SIG-M5 treated with dmso at 0.1 percent for 504 hours (cell line): ENCODE measurements around the gene CPT1B.

ENCODE experiments used
- DNase-seq: peaks from one replicate; lab custom pipeline; 2025; ENCODE audit not compliant: unreplicated experiment; lab: John Stamatoyannopoulos, UW

CPT1B gene

GRCh38 chr22:50547263-50547985, 30.8 kb downstream of the CPT1B start:
- DNase-seq = no peak

GRCh38 chr22:50546326-50547262, 31.6 kb downstream of the CPT1B start:
- DNase-seq = no peak

GRCh38 chr22:50545522-50546325, 32.5 kb downstream of the CPT1B start, which contains the start of gene KLHDC7B:
KLHDC7B (plus strand) TSS chr22:50545899; CDS start chr22:50546244, 345 bp downstream.
- peak; percentile 22 for DNase-seq

- no peak for DNase-seq
These were observed 33.4 kb downstream of the CPT1B start for GRCh38 chr22:50544746-50545253.

GRCh38 chr22:50544078-50544745, 34.0 kb downstream of the CPT1B start:
- no peak for DNase-seq

GRCh38 chr22:50542416-50542927, 35.8 kb downstream of the CPT1B start:
- peak; percentile 91 for DNase-seq

GRCh38 chr22:50541667-50542026, 36.6 kb downstream of the CPT1B start:
- peak; percentile 69 for DNase-seq

- no peak for DNase-seq
These were observed 37.8 kb downstream of the CPT1B start for GRCh38 chr22:50540381-50540780.

- DNase-seq = no peak
These were observed 40.5 kb downstream of the CPT1B start for GRCh38 chr22:50537765-50538164.

- DNase-seq = no peak
These were observed 42.0 kb downstream of the CPT1B start for GRCh38 chr22:50536226-50536625.

- no peak for DNase-seq
These were observed 43.1 kb downstream of the CPT1B start for GRCh38 chr22:50535113-50535512.

- peak; percentile 76 for DNase-seq
These were observed 44.1 kb downstream of the CPT1B start for GRCh38 chr22:50533856-50534711.

- no peak for DNase-seq
These were observed 45.1 kb downstream of the CPT1B start for GRCh38 chr22:50532824-50533796.

- DNase-seq = no peak
These were observed 46.1 kb downstream of the CPT1B start for GRCh38 chr22:50531962-50532674.

- peak; percentile 45 for DNase-seq
These were observed 46.7 kb downstream of the CPT1B start for GRCh38 chr22:50531546-50531961.

GRCh38 chr22:50530877-50531545, 47.2 kb downstream of the CPT1B start:
- peak; percentile 87 for DNase-seq

GRCh38 chr22:50530580-50530876, 47.7 kb downstream of the CPT1B start:
- no peak for DNase-seq
